Epithelial cell of esophagus (primary cell): ENCODE results near the gene PAK1IP1.
"Not testable (repeated sequence)": the region's sequence is repeated elsewhere in the genome, so short reads cannot be mapped to it uniquely, and the experiment has no call there.

Source experiments
- DNase-seq: peaks from one replicate; pipeline ENCODE4 v3.0.0; 2010; ENCODE audit warnings: low read depth
- H3K4me3 ChIP-seq: 2 replicates; pipeline ENCODE4 v1.5.1; 2011; ENCODE audit warnings: mild to moderate bottlenecking, low read length, control low read depth
- TF ChIP-seq, protein P1 (sequence below): IDR thresholded peaks from 2 replicates; pipeline ENCODE4 v1.5.1; 2011; ENCODE audit warnings: low read depth, mild to moderate bottlenecking, low read length, control low read depth, inconsistent platforms; ENCODE audit not compliant: insufficient read depth; ENCODE audit errors: missing control alignments

The PAK1IP1 gene

DNA sequence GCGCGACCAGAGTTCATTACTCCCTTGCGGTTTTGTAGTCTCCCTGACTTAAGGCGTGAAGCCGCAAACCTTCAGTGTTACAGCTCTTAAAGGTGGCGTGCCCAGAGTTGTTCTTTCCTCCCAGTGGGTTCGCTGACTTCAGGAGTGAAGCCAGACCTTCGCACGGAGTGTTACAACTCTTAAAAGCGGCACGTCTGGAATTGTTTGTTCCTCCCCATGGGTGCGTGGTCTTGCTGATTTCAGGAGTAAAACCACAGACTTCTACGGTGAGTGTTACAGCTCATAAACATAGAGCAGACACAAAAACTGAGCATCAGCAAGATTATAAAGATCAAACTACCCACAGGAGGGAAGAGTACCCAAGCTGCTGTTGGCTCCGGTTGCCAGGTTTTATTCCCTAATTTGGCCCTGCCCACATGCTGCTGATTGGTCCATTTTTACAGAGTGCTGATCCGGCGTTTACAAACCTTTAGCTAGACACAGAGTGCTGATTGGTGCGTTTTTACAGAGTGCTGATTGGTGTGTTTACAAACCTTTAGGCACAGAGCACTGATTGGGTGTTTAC lies 38.5 kb downstream of the PAK1IP1 start:
- TF ChIP-seq, protein P1, sequence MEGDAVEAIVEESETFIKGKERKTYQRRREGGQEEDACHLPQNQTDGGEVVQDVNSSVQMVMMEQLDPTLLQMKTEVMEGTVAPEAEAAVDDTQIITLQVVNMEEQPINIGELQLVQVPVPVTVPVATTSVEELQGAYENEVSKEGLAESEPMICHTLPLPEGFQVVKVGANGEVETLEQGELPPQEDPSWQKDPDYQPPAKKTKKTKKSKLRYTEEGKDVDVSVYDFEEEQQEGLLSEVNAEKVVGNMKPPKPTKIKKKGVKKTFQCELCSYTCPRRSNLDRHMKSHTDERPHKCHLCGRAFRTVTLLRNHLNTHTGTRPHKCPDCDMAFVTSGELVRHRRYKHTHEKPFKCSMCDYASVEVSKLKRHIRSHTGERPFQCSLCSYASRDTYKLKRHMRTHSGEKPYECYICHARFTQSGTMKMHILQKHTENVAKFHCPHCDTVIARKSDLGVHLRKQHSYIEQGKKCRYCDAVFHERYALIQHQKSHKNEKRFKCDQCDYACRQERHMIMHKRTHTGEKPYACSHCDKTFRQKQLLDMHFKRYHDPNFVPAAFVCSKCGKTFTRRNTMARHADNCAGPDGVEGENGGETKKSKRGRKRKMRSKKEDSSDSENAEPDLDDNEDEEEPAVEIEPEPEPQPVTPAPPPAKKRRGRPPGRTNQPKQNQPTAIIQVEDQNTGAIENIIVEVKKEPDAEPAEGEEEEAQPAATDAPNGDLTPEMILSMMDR: no peak
- DNase-seq: no peak
- H3K4me3 ChIP-seq: no peak overlapping the region

DNA sequence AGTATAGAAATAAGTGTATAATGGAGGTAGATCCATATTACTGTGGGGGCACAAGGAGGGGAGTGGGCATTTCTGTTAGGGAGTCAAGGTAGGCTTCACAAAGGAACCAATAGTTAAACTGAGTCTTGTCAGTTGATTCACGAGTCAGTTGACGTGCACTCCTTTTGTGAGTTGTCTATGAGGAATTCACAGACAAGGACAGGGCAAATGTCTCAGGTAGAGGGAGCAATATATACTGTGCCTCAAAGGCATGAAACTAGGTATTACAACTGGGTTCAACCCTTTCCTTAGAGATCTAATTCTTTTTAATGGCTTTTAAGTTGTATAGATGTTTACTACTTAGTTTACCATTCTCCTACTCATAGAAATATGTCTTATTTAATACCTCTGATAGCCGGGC lies 39.1 kb downstream of the PAK1IP1 start:
- DNase-seq: peak; percentile 69
- H3K4me3 ChIP-seq: no peak overlapping the region
- TF ChIP-seq, protein P1: no peak

DNA sequence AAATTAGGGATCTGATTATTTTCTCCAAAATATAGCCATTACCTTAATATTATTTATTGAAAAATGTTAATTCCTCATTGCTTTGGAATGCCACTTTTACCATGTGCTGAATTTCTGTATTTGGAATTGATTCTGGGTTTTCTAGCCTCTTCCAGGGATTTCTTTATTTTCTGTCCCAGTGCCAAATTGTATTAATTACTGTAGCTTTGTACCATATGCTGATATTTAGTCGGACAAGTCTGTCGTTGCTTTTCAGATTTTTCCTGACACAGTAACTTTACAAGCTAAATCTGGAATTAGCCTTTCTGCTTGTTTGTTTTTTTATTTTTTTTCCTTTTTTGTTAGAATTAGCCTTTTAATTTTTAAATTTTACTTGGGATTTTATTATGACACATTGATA lies 42.0 kb downstream of the PAK1IP1 start:
- TF ChIP-seq, protein P1: no peak
- H3K4me3 ChIP-seq: no peak overlapping the region
- DNase-seq: no peak

DNA sequence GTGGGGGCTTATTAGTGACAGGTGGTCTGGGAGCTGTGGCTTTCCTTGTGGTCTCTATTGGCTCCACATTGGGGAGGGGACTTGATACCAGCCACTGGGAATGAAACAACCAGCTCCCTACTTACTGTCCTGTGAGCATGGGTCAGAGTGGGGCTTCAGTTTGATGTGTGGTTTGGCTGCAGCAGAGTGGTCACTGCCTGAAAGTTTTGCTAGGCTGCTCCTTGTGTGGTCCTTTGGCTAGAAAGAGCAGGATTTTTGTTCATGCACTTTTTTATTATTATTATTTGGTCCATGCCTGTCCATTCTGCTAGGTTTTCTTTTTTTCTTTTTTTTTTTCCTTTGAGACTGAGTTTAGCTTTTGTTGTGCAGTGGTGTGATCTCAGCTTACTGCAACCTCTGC lies 45.3 kb downstream of the PAK1IP1 start:
- TF ChIP-seq, protein P1: no peak
- DNase-seq: no peak
- H3K4me3 ChIP-seq: no peak overlapping the region

DNA sequence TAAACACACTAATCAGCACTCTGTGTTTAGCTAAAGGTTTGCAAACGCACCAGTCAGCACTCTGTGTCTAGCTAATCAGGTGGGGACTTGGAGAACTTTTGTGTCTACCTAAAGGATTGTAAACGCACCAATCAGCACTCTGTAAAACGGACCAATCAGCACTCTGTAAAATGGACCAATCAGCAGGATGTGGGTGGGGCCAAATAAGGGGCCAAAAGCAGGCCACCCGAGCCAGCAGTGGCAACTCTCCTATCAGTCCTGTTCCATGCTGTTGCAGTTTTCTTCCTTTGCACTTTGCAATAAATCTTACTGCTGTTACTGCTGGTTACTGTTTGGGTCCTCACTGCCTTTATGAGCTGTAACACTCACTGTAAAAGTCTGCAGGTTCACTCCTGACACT lies 46.9 kb downstream of the PAK1IP1 start:
- DNase-seq: not testable (repeated sequence)

DNA sequence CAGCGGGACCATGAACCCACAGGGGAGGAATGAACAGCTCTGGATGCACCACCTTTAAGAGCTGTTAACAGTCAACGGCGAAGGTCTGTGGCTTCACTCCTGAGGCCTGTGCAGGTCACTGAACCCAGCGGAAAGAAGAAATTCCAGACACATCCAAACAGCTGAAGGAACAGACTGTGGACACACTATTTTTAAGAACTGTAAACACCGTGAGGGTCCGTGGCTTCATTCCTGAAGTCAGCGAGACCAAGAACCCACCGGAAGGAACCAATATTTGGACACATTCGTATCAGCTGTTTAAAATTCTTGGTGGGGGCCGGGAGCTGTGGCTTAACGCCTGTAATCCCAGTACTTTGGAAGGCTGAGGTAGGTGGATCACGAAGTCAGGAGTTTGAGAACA lies 47.5 kb downstream of the PAK1IP1 start:
- TF ChIP-seq, protein P1: no peak
- H3K4me3 ChIP-seq: no peak overlapping the region
- no peak for DNase-seq

More for the DNA sequence above, 46.9 kb downstream of the PAK1IP1 start:
- H3K4me3 ChIP-seq: not testable (repeated sequence)

DNA sequence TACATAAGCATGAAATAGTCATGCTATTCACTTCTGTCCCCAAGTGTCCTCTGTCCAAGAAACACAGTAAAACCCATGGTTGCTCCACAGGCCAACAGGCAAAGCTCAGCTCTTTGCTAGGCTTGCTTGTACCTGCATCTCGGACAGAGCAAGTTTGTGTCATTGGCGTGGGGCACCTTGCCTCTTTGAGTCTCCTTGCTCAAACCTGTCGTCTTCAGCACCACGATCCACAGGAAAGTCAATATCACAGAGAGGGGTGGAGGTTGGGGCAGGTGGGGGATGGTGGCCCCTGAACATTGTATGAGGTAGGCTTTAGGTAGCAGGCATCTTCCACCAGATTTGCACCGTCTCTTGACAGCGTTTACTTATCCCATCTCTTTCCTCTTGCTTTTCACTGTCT lies 48.7 kb downstream of the PAK1IP1 start:
- DNase-seq: no peak
- TF ChIP-seq, protein P1: no peak
- H3K4me3 ChIP-seq: no peak overlapping the region
